HG02870 (cell line): ENCODE measurements around the gene CLCN2.

Source experiments
- ATAC-seq: cut with Tn5 transposase; IDR thresholded peaks from one replicate; pipeline ENCODE4 v1.9.1; 2021; ENCODE audit warnings: mild to moderate bottlenecking, moderate library complexity; ENCODE audit not compliant: unreplicated experiment

CLCN2 gene

GRCh38 chr3:184300378-184300720, 61.1 kb downstream of the CLCN2 start:
- no peak for ATAC-seq

- no peak for ATAC-seq
Observed at GRCh38 chr3:184299488-184300377, 61.7 kb downstream of the CLCN2 start.

DNA sequence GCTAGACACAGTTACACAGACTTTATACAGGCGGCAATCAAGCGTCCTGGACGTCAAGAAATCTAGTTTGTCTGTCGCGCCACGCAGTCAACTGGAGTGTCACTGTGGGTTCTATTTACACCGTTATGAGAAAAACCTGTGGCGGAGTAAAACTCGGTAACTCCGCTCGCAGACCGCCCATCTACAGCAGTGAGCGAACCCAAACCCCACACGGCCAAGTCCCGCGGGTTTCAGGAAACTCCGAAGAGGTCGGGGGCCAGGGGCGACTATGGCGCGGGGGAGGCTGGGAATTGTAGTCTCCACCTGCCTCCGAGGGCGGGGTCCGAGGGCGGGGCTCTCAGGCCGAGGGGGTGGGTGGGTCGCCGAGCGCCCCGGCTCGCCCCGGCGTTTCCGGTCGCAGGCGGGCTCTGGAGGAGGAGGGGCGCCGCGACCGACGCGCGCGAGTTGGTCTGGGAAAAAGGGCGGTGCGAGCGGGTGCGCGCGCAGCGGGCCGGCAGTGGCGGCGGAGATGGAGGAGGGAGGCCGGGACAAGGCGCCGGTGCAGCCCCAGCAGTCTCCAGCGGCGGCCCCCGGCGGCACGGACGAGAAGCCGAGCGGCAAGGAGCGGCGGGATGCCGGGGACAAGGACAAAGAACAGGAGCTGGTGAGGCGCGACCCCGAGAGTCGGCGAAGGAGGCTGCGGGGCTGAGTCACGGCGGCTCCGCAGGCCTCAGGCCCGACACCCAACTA, 62.5 kb downstream of the CLCN2 start, which contains the start of gene PSMD2:
TSS of gene PSMD2 (plus strand) at position 483 of the 729 bp plus-strand sequence. CDS start at position 509, 26 bp downstream.
- ATAC-seq = peak; percentile 86

DNA sequence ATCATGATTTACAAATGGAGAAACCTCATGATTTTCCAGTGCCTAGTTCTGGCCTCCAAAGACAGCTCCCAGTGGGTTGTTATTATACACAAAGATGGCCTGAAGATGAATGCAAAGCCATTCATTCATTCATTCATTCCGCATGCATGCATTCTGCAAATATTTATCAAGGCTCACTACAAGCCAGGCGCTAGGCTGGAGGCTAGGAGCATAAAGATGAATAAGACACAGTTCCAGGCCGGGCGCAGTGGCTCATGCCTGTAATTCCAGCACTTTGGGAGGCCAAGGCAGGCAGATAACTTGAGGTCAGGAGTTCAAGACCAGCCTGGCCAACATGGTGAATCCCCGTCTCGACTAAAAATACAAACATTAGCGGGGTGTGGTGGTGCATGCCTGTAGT, 64.8 kb downstream of the CLCN2 start:
- no peak for ATAC-seq
